ENCODE data around the gene PDIA2. TPM values are rescaled to one million over a fixed set of nuclear protein-coding genes. Genes with fewer than 3 reads are reported as not detected.

The PDIA2 gene
- total RNA-seq, 3 donors from 2014 or later = not detected

GRCh38 chr16:311725-312124, 28.8 kb downstream of the PDIA2 start:
- Mint-ChIP-seq H3K27me3 (ENCODE audit: low read depth) (no peaks in the 10 kb centered on the region), H3K4me1 (ENCODE audit: low read depth) (peaks cover 18% of the 10 kb centered on the region), H3K9me3 (no peaks in the 10 kb centered on the region), H3K4me3 (no peak overlapping the region), H3K36me3 (ENCODE audit: insufficient read depth) (peaks cover 12% of the 10 kb centered on the region)
- DNase-seq (no peak), ATAC-seq (no peak)

DNA sequence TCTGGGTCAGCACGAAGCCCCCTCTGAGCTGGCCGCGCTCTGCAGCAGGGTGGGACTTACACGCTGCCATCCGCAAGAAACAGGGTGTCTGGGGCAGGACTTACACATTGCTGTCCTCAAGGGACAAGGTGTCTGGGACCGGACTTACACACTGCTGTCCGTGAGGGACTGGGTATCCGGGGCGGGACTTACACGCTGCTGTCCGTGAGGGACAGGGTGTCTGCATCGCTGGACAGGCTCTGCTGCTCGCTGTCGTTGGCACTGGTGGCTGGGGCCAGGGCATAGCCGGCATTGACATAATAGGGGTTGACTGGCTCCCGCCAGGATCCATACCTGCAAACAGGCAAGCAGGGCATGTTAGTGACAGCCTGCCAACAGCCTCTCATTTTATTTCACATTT, 31.4 kb downstream of the PDIA2 start:
- Mint-ChIP-seq H3K36me3 (ENCODE audit: insufficient read depth) (peaks cover 19% of the 10 kb centered on the region), H3K4me3 (no peak overlapping the region), H3K27me3 (ENCODE audit: low read depth) (no peaks in the 10 kb centered on the region), H3K4me1 (ENCODE audit: low read depth) (peaks cover 28% of the 10 kb centered on the region), H3K9me3 (no peaks in the 10 kb centered on the region)
- ATAC-seq (no peak), DNase-seq (no peak)

DNA sequence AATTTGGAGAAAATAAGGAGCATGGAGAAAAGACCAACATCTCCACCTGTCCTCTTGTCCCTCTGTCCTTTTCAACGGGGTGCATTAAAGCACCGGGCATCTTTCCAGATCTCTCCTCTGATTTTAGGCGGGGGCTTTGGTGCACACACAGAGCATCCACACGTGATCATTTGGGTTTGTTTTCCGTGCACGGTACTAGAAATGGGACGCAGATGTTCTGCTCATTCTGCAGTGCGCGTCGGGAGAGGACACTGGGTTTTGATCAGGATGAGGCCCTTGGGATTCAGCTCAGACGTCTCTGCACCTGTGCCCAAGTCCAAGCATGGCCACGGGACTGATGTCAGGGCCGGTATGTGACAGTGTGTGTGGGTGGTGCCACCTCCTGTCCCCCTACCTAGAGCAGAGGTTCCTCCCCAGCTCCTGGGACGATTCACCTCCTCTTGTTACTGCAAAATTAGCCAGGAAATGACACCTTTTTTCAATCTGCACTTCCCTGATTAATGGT, 31.9 kb downstream of the PDIA2 start:
- peaks cover 29% of the 10 kb centered on the region for H3K4me1 Mint-ChIP-seq (ENCODE audit: low read depth)
- H3K9me3 Mint-ChIP-seq = no peaks in the 10 kb centered on the region
- ATAC-seq (no peak), DNase-seq (no peak)
- H3K4me3 Mint-ChIP-seq = no peak overlapping the region
- peaks cover 19% of the 10 kb centered on the region for H3K36me3 Mint-ChIP-seq (ENCODE audit: insufficient read depth)
- H3K27me3 Mint-ChIP-seq (ENCODE audit: low read depth) = no peaks in the 10 kb centered on the region

DNA sequence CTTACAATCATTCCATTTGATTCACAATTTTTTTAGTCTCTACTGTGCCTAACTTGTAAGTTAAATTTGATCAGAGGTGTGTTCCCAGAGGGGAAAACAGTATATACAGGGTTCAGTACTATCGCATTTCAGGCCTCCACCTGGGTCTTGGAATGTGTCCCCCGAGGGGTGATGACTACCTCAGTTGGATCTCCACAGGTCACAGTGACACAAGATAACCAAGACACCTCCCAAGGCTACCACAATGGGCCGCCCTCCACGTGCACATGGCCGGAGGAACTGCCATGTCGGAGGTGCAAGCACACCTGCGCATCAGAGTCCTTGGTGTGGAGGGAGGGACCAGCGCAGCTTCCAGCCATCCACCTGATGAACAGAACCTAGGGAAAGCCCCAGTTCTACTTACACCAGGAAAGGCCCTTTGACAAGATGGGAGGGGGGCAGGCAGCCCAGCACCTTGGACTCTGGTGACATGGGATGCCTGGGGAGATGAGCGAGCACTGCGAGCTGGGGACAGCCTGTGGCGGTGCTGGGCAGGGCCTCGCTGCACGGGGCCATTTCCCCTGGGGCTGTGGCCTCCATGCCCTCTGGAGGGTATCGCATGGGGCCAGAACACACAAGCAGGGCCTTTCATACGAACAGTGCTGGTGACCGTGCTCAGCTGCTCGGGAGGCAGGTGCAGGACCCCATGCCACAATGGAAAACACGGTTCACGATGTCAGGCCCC, 33.9 kb downstream of the PDIA2 start:
- Mint-ChIP-seq H3K27me3 (ENCODE audit: low read depth) (no peaks in the 10 kb centered on the region), H3K4me3 (no peak overlapping the region), H3K36me3 (ENCODE audit: insufficient read depth) (peaks cover 18% of the 10 kb centered on the region), H3K9me3 (no peaks in the 10 kb centered on the region), H3K4me1 (ENCODE audit: low read depth) (peaks cover 41% of the 10 kb centered on the region)
- peak in 1 of 2 donors; percentile 18 for ATAC-seq
- DNase-seq = no peak

- Mint-ChIP-seq H3K27me3 (ENCODE audit: low read depth) (no peaks in the 10 kb centered on the region), H3K4me1 (ENCODE audit: low read depth) (peaks cover 43% of the 10 kb centered on the region), H3K4me3 (no peak overlapping the region), H3K9me3 (no peaks in the 10 kb centered on the region), H3K36me3 (ENCODE audit: insufficient read depth) (peaks cover 13% of the 10 kb centered on the region)
- ATAC-seq (peak in 1 of 2 donors; percentile 43), DNase-seq (no peak)
Measured at GRCh38 chr16:317583-317982, 34.6 kb downstream of the PDIA2 start.

DNA sequence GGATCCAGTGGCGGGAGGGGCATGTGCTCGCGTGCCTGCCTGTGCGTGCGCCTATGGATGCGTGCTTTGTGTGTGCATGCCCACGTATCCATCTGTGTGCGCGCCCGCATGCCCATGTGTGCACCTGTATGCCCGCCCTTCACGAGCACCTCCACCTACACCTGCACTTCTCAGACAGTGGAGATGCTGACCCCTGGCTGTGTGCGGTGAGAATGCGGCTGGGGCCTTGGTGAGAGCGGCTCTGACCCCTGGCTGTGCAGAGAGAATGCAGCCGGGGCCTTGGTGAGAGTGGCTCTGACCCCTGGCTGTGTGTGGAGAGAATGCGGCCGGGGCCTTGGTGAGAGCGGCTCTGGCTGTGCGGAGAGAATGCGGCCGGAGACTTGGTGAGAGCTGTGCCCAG, 35.7 kb downstream of the PDIA2 start:
- DNase-seq = no peak
- Mint-ChIP-seq H3K4me1 (ENCODE audit: low read depth) (peaks cover 50% of the 10 kb centered on the region), H3K9me3 (no peaks in the 10 kb centered on the region), H3K27me3 (ENCODE audit: low read depth) (no peaks in the 10 kb centered on the region), H3K4me3 (no peak overlapping the region), H3K36me3 (ENCODE audit: insufficient read depth) (peaks cover 13% of the 10 kb centered on the region)
- no peak for ATAC-seq

- Mint-ChIP-seq H3K4me3 (no peak overlapping the region), H3K36me3 (ENCODE audit: insufficient read depth) (peaks cover 9% of the 10 kb centered on the region), H3K4me1 (ENCODE audit: low read depth) (peaks cover 61% of the 10 kb centered on the region), H3K9me3 (no peaks in the 10 kb centered on the region), H3K27me3 (ENCODE audit: low read depth) (no peaks in the 10 kb centered on the region)
- ATAC-seq = no peak
- DNase-seq = no peak
Measured at GRCh38 chr16:320206-320605, 37.2 kb downstream of the PDIA2 start.

DNA sequence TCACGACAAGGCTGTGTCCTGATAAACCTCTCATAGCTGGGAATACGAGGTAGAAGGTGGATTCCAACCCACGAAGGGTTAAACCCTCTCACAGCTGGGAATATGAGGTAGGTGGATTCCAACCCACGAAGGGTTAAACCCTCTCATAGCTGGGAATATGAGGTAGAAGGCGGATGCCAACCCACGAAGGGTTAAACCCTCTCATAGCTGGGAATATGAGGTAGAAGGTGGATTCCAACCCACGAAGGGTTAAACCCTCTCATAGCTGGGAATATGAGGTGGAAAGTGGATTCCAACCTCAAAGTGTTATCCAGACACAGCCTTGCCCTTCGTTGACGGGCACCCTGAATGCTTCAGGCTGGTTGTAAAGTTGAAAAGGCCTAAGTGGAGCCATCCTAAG, 38.6 kb downstream of the PDIA2 start:
- Mint-ChIP-seq H3K4me3 (no peak overlapping the region), H3K36me3 (ENCODE audit: insufficient read depth) (peaks cover 9% of the 10 kb centered on the region), H3K9me3 (no peaks in the 10 kb centered on the region), H3K4me1 (ENCODE audit: low read depth) (peaks cover 67% of the 10 kb centered on the region), H3K27me3 (ENCODE audit: low read depth) (no peaks in the 10 kb centered on the region)
- ATAC-seq = no peak
- DNase-seq = no peak

GRCh38 chr16:322476-323143, 39.6 kb downstream of the PDIA2 start:
- no peak for ATAC-seq
- Mint-ChIP-seq H3K4me3 (no peak overlapping the region), H3K36me3 (ENCODE audit: insufficient read depth) (peaks cover 9% of the 10 kb centered on the region), H3K4me1 (ENCODE audit: low read depth) (peaks cover 73% of the 10 kb centered on the region), H3K9me3 (no peaks in the 10 kb centered on the region), H3K27me3 (ENCODE audit: low read depth) (no peaks in the 10 kb centered on the region)
- no peak for DNase-seq

DNA sequence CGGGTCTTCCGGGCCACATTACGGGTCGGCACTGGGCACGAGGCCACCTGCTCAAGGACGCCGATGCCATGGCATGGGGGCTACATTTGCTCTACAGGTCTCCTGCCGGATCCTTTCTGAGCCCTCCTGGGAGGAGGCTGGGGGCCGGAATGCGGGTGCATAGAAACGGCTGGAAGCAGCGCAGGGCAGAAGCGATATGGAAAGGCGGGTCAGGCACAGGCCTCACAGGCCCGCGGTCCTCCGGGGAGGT, 41.2 kb downstream of the PDIA2 start:
- peak overlapping the region; percentile 70 for H3K4me3 Mint-ChIP-seq
- H3K4me1 Mint-ChIP-seq (ENCODE audit: low read depth) = peaks cover 68% of the 10 kb centered on the region
- H3K9me3 Mint-ChIP-seq = no peaks in the 10 kb centered on the region
- H3K36me3 Mint-ChIP-seq (ENCODE audit: insufficient read depth) = peaks cover under 1% of the 10 kb centered on the region
- DNase-seq (no peak), ATAC-seq (no peak)
- no peaks in the 10 kb centered on the region for H3K27me3 Mint-ChIP-seq (ENCODE audit: low read depth)

GRCh38 chr16:324451-325334, 41.7 kb downstream of the PDIA2 start:
- Mint-ChIP-seq H3K36me3 (ENCODE audit: insufficient read depth) (no peaks in the 10 kb centered on the region), H3K9me3 (no peaks in the 10 kb centered on the region), H3K4me1 (ENCODE audit: low read depth) (peaks cover 63% of the 10 kb centered on the region), H3K27me3 (ENCODE audit: low read depth) (no peaks in the 10 kb centered on the region), H3K4me3 (peak overlapping the region; percentile 70)
- peak; percentile 43 for DNase-seq
- peak; percentile 62 to 74 for ATAC-seq

DNA sequence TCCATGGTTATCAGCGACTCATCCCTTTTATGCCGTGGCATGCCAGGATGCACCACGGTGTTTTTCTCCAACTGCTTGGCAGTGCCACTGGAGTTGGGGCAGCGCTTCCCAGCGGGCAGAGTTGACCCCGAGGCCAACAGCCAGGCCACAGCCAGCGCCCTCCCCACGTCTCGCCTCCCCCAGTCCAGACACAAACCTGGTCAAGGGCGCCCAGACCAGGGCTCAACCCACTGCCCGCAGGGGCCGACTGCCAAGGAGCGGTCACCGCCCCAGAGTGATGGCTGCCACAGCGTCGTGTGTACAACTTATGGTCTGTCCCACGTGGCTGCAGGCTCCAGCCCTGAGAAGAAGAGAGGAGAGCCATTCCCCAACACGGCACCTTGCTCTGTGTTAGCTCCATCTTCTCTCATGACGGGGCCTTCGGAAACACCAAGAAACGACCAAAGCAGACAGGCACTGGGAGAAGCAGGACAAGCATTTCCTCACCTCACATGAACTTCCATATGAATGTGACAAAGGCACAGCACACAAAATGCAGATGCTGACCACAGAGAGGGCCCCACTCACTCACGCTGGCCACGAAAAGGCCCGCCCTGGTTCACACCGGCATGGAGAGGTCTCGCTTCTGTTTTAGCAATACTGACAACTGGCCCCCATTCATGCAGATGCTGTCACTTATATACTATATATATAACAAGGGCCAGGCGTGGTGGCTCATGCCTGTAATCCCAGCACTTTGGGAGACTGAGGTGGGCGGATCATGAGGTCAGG, 42.6 kb downstream of the PDIA2 start:
- Mint-ChIP-seq H3K36me3 (ENCODE audit: insufficient read depth) (peaks cover 5% of the 10 kb centered on the region), H3K27me3 (ENCODE audit: low read depth) (no peaks in the 10 kb centered on the region), H3K4me1 (ENCODE audit: low read depth) (peaks cover 62% of the 10 kb centered on the region), H3K9me3 (no peaks in the 10 kb centered on the region), H3K4me3 (peak overlapping the region; percentile 70)
- DNase-seq = no peak
- ATAC-seq = no peak

- Mint-ChIP-seq H3K9me3 (no peaks in the 10 kb centered on the region), H3K27me3 (ENCODE audit: low read depth) (no peaks in the 10 kb centered on the region), H3K4me1 (ENCODE audit: low read depth) (peaks cover 65% of the 10 kb centered on the region), H3K36me3 (ENCODE audit: insufficient read depth) (peaks cover 8% of the 10 kb centered on the region), H3K4me3 (no peak overlapping the region)
- ATAC-seq (no peak), DNase-seq (no peak)
Measured at GRCh38 chr16:330741-331140, 47.8 kb downstream of the PDIA2 start.
